Endodermal cell (in vitro differentiated cells): ENCODE measurements around the gene GAA. TPM values are rescaled to one million over a fixed set of nuclear protein-coding genes. Genes with fewer than 3 reads are reported as not detected.
"Not testable (repeated sequence)": the region's sequence is repeated elsewhere in the genome, so short reads cannot be mapped to it uniquely, and the experiment has no call there.

Experiments used
- DNase-seq: peaks from one replicate; pipeline ENCODE4 v3.0.0-alpha.2; 2017
- H3K27ac ChIP-seq: 2 replicates; pipeline ENCODE4 v1.5.1; 2013; ENCODE audit warnings: mild to moderate bottlenecking, low read depth, low read length, moderate library complexity
- H3K27me3 ChIP-seq: 2 replicates; pipeline ENCODE4 v1.6.1; 2013; ENCODE audit warnings: mild to moderate bottlenecking, low read length, moderate library complexity; ENCODE audit not compliant: insufficient read depth, control insufficient read depth, poor library complexity, severe bottlenecking
- H3K36me3 ChIP-seq: 2 replicates; pipeline ENCODE4 v1.7.0; 2013; ENCODE audit warnings: mild to moderate bottlenecking, low read length, moderate library complexity; ENCODE audit not compliant: control insufficient read depth, insufficient read depth
- H3K4me1 ChIP-seq: one replicate; pipeline ENCODE4 v1.7.0; 2013; ENCODE audit warnings: low read length; ENCODE audit not compliant: control insufficient read depth, insufficient read depth
- H3K4me3 ChIP-seq: 2 replicates; pipeline ENCODE4 v1.5.1; 2013; ENCODE audit warnings: mild to moderate bottlenecking, low read length, moderate library complexity
- H3K9ac ChIP-seq: 2 replicates; pipeline ENCODE4 v1.6.1; 2013; ENCODE audit warnings: mild to moderate bottlenecking, low read length, moderate library complexity; ENCODE audit not compliant: poor library complexity, severe bottlenecking; ENCODE audit errors: extremely low read depth
- H3K9me3 ChIP-seq: 2 replicates; pipeline ENCODE4 v1.6.1; 2013; ENCODE audit warnings: mild to moderate bottlenecking, low read length, moderate library complexity; ENCODE audit not compliant: control insufficient read depth
- H3K27ac Mint-ChIP-seq: 2 replicates; pipeline ENCODE4 v1.8.0; 2020; ENCODE audit warnings: mixed read lengths
- H3K27me3 Mint-ChIP-seq: 2 replicates; pipeline ENCODE4 v1.8.0; 2021; ENCODE audit warnings: mild to moderate bottlenecking, mixed read lengths; ENCODE audit not compliant: insufficient read depth
- H3K36me3 Mint-ChIP-seq: 2 replicates; pipeline ENCODE4 v1.8.0; 2020; ENCODE audit warnings: low read depth, mixed read lengths
- H3K4me1 Mint-ChIP-seq: 2 replicates; pipeline ENCODE4 v1.8.0; 2020; ENCODE audit warnings: mixed read lengths
- H3K4me3 Mint-ChIP-seq: 2 replicates; pipeline ENCODE4 v1.8.0; 2020; ENCODE audit warnings: mild to moderate bottlenecking, moderate library complexity, mixed read lengths
- H3K9me3 Mint-ChIP-seq: 2 replicates; pipeline ENCODE4 v1.8.0; 2020; ENCODE audit warnings: mild to moderate bottlenecking, mixed read lengths
- WGBS, 2 experiments: methylation state at CpG; one replicate each; pipeline versions ENCODE4 v1.1.5 to v1.1.7; 2013; ENCODE audit warnings: missing lambda C conversion rate in 2 of 2, mixed read lengths in 1 of 2; ENCODE audit not compliant: insufficient coverage in 1 of 2, insufficient read length in 1 of 2; 5-methylcytosine and 5-hydroxymethylcytosine counted together
- total RNA-seq, 2 donors: library from RNA; stranded (reverse); fragmentation: NEBNext Ultra II Directional in 1 of 2; extraction: Animal tissue kit (Norgen Biotek cat#: 25700) in 1 of 2; gene quantifications; 2 replicates in 1 of 2; 3 replicates in 1 of 2; pipeline ENCODE4 v1.2.1, GENCODE V29; 2021
- TF ChIP-seq, protein P1 (sequence below): fragments of 200-600 bp; sonication (generic); conservative IDR thresholded peaks from 2 replicates; pipeline ENCODE4 v1.5.0; 2021; ENCODE audit warnings: antibody characterized with exemption, mild to moderate bottlenecking

Gene GAA
- total RNA-seq, 2 donors from 2014 or later = 46.4 to 72.3 TPM

DNA sequence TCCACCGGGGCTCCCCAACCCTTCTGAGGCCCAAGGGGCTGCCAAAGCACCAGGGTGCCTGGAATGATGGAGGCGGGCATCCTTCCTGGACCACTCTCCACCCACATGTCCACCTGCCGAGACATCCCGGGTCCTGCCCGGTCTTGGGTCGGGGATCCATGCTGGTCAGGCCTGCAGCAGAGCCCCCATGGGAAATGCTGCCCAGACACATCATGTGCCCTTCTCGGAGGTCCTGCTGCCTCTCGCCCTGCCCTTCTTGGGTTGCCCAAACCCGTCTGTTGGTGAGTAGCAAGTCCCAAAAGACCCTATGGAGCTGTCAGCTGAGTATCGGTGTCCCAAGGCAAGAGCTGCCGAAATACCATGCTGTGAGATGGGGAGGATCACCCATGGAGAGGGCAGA, 14.8 kb upstream of the GAA start:
- Mint-ChIP-seq H3K36me3 (peaks cover 3% of the 10 kb centered on the region), H3K27me3 (no peaks in the 10 kb centered on the region), H3K9me3 (no peaks in the 10 kb centered on the region), H3K4me3 (no peak overlapping the region), H3K4me1 (peaks cover 1% of the 10 kb centered on the region), H3K27ac (no peak overlapping the region)
- TF ChIP-seq, protein P1, sequence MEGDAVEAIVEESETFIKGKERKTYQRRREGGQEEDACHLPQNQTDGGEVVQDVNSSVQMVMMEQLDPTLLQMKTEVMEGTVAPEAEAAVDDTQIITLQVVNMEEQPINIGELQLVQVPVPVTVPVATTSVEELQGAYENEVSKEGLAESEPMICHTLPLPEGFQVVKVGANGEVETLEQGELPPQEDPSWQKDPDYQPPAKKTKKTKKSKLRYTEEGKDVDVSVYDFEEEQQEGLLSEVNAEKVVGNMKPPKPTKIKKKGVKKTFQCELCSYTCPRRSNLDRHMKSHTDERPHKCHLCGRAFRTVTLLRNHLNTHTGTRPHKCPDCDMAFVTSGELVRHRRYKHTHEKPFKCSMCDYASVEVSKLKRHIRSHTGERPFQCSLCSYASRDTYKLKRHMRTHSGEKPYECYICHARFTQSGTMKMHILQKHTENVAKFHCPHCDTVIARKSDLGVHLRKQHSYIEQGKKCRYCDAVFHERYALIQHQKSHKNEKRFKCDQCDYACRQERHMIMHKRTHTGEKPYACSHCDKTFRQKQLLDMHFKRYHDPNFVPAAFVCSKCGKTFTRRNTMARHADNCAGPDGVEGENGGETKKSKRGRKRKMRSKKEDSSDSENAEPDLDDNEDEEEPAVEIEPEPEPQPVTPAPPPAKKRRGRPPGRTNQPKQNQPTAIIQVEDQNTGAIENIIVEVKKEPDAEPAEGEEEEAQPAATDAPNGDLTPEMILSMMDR = no peak
- Histone ChIP-seq H3K36me3 (no peaks in the 10 kb centered on the region), H3K9ac (no peak overlapping the region), H3K27ac (no peak overlapping the region), H3K27me3 (no peaks in the 10 kb centered on the region), H3K4me1 (no peaks in the 10 kb centered on the region), H3K4me3 (no peak overlapping the region), H3K9me3 (no peaks in the 10 kb centered on the region)
- no peak for DNase-seq
- whole genome bisulfite sequencing, 2 experiments = 77 to 83% methylated on average over 5 to 11 of the region's 11 CpGs

DNA sequence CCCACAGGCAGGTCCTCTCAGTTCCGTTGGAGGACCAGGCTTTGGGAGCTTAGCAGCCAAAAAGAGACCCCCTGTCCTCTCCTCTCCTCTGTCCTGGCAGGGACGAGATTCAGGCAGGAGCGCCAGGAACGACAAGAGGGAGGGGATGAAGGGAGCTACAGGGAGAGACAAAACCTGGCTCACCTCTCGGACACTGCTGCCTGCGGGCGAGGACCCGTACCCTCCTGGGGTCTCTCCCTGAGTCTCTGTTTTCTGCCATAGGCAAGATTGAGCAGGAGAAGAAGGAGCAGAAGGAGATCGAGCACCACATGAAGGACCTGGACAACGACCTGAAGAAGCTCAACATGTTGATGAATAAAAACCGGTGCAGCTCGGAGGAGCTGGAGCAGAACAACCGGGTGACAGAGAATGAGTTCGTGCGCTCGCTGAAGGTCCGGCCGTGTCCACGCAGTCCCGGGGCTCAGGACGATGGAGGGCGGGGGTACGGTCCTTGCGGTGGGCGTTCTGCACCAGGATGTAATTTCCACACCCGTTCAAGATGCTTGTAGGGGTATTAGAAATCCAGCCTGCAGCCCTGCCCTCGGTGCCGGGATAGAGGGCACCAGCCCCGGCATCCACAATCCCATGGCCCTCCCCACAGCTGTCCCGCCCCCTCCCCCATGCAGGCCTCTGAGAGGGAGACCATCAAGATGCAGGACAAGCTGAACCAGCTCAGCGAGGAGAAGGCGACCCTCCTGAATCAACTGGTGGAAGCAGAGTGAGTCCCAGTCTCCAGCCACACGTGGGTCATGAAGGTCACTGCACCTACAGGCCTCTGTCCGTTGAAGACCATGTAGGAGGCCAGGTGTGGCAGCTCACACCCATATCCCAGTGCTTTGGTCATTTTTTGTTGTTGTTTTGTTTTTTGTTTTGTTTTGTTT, 13.8 kb upstream of the GAA start:
- no peaks in the 10 kb centered on the region for H3K9me3 Mint-ChIP-seq
- peaks cover 1% of the 10 kb centered on the region for H3K36me3 Mint-ChIP-seq
- 87 to 89% methylated on average over 29 to 34 of the region's 34 CpGs for WGBS, 2 experiments
- Histone ChIP-seq H3K36me3 (no peaks in the 10 kb centered on the region), H3K4me3 (no peak overlapping the region), H3K9me3 (no peaks in the 10 kb centered on the region), H3K27me3 (no peaks in the 10 kb centered on the region), H3K4me1 (no peaks in the 10 kb centered on the region), H3K27ac (no peak overlapping the region), H3K9ac (no peak overlapping the region)
- no peak for DNase-seq
- no peak overlapping the region for H3K4me3 Mint-ChIP-seq
- H3K27ac Mint-ChIP-seq = no peak overlapping the region
- TF ChIP-seq, protein P1 = no peak
- no peaks in the 10 kb centered on the region for H3K27me3 Mint-ChIP-seq
- peaks cover 1% of the 10 kb centered on the region for H3K4me1 Mint-ChIP-seq

DNA sequence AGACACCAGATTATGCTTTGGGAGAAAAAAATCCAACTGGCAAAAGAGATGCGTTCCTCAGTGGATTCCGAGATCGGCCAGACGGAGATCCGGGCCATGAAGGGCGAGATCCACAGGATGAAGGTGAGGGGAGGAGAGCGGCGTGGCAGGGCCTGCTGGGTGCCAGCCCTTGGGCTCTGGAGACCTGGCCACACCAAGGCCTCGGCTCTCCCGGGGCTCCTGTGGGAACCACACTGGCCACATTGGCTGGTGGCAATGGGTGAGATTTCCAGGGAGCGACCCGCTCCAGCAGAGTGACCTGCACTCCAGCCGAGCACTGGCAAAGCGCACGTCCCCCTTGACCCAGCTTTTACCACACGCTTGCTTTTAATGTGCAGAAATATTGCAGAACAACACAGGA, 11.6 kb upstream of the GAA start:
- WGBS, 2 experiments = 93 to 98% methylated on average over 15 to 16 of the region's 16 CpGs
- no peaks in the 10 kb centered on the region for H3K9me3 Mint-ChIP-seq

DNA sequence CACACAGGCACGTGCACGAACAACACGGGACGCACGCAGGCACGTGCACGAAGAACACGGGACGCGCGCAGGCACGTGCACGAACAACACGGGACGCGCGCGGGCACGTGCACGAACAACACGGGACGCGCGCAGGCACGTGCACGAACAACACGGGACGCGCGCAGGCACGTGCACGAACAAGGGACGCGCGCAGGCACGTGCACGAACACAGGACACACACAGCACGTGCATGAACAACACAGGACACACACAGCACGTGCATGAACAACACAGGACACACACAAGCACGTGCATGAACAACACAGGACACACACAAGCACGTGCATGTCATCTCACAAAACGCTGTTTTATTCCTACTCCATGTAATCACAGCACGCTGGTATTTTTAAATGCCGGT, 11.2 kb upstream of the GAA start:
- not testable (repeated sequence) for H3K4me3 ChIP-seq, H3K4me1 ChIP-seq, H3K36me3 ChIP-seq, H3K9me3 ChIP-seq, H3K36me3 Mint-ChIP-seq, H3K27ac ChIP-seq, H3K27me3 Mint-ChIP-seq, H3K27me3 ChIP-seq, H3K27ac Mint-ChIP-seq, H3K4me1 Mint-ChIP-seq, DNase-seq, H3K4me3 Mint-ChIP-seq, H3K9me3 Mint-ChIP-seq, H3K9ac ChIP-seq
- WGBS, 2 experiments = 94 to 95% methylated on average over 24 to 44 of the region's 44 CpGs

More for the DNA sequence above, 11.6 kb upstream of the GAA start:
- Histone ChIP-seq H3K27me3 (no peaks in the 10 kb centered on the region), H3K9ac (no peak overlapping the region), H3K36me3 (no peaks in the 10 kb centered on the region), H3K27ac (no peak overlapping the region), H3K4me3 (no peak overlapping the region), H3K4me1 (no peaks in the 10 kb centered on the region), H3K9me3 (no peaks in the 10 kb centered on the region)
- H3K4me1 Mint-ChIP-seq = no peaks in the 10 kb centered on the region
- H3K27me3 Mint-ChIP-seq = no peaks in the 10 kb centered on the region
- peaks cover 1% of the 10 kb centered on the region for H3K36me3 Mint-ChIP-seq
- no peak for DNase-seq
- TF ChIP-seq, protein P1 = no peak
- H3K27ac Mint-ChIP-seq = no peak overlapping the region
- H3K4me3 Mint-ChIP-seq = no peak overlapping the region
